HG03457 (cell line): Measurements from ENCODE around the gene METRN.
A peak's percentile ranks its signal among the peaks of the same experiment; 100 is the strongest.

Source experiments
- ATAC-seq: cut with Tn5 transposase; IDR thresholded peaks from one replicate; pipeline ENCODE4 v1.9.1; 2021; ENCODE audit warnings: moderate number of reproducible peaks; ENCODE audit not compliant: unreplicated experiment

METRN gene

DNA sequence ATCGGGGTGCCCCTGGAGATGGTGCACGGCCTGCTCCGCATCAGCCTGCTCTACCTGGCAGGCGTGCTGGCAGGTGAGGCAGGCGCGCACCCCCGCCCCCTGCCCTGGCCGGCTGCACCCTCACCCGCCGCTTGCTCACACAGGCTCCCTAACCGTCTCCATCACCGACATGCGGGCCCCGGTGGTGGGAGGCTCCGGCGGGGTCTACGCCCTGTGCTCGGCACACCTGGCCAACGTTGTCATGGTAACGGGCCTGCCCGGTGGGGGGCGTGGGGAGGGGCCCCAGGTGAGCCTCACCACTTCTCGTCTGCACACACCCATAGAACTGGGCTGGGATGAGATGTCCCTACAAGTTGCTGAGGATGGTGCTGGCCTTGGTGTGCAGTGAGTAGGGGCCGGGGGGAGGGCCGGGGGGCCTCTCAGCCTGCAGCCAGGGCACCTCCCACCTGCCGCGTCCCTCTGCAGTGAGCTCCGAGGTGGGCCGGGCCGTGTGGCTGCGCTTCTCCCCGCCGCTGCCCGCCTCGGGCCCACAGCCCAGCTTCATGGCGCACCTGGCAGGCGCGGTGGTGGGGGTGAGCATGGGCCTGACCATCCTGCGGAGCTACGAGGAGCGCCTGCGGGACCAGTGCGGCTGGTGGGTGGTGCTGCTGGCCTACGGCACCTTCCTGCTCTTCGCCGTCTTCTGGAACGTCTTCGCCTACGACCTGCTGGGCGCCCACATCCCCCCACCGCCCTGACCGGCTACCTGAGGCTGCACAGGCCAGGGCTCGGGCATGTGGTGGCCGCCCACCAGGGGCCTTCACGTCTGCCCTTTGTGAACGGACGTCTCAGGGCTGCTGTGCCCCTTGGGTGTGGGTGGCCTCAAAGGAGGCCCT, 37.4 kb upstream of the METRN start:
- no peak for ATAC-seq

DNA sequence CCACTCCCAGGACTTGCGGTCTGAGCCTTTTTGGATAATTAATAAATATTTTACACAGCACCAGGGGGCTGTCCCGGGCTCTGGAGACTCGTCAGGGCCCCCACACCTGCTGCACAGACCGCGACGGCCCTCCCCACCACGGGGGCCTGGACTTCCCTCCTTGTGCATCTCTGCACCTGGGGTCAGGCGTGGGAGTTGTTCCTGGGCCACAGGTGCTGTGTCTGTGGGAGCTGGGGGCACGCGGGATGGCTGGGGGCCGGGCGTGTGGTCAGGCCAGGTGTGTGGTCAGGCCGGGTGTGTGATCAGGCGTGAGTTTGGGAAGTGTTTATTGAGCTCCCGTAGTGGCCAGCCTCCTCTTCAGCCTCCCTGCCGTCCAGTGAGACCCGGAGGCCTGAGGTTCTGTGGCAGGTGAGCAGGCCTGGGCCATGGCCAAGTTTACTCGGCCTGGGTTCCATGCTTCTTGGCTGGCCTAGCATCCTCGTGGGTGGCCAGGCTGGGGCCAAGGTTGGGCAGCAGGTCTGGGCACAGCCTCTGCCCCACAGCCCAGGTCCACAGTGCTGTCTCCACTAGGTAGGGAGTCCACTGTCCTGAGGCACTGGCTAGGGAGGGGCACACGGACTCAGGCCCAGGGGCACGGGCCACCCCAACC, 36.6 kb upstream of the METRN start:
- no peak for ATAC-seq

DNA sequence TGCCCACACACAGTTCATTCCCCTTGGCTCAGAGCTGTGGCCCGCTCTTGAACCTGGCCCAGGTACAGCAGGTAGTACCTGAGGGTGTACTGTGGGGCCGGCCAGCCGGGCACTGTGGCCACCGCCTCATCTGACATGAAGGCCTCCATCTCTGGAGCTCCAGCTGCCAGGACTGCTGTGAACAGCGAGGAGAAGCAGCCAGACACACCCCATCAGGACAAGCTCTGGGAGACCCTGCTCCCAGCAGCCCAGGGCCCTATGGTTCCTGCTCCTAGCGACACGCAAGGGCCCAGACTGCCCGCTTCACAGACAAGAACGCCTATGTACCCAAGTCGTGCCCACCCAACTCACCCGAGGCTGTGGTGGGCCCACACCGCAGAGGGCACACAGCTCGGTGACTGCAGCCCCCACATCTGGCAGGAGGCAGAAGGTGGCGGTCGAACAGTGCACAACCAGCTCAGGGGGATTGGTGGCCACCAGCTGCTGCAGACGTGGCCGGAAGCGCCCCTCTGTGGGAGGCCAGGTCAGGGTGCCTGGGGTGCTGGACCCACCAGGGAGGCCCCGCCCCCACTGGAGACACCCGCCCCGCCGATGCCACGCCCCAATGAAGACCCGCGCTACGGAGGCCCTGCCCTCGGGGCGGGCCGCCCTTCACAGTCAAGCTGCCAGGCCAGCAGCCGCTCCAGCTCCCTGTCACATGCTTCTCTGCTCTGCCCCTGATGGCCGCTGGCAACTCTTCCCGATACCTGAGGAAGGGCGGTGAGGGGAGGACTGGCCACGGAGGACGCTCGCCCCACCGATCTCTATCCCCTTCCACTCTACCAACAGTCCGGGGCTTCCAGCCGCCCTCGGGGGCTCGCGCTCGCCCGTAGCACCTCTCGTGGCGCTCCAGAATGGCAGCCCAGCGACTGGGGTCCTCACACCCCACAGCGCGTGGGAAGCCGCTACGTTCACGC, 35.8 kb upstream of the METRN start:
- ATAC-seq = no peak

DNA sequence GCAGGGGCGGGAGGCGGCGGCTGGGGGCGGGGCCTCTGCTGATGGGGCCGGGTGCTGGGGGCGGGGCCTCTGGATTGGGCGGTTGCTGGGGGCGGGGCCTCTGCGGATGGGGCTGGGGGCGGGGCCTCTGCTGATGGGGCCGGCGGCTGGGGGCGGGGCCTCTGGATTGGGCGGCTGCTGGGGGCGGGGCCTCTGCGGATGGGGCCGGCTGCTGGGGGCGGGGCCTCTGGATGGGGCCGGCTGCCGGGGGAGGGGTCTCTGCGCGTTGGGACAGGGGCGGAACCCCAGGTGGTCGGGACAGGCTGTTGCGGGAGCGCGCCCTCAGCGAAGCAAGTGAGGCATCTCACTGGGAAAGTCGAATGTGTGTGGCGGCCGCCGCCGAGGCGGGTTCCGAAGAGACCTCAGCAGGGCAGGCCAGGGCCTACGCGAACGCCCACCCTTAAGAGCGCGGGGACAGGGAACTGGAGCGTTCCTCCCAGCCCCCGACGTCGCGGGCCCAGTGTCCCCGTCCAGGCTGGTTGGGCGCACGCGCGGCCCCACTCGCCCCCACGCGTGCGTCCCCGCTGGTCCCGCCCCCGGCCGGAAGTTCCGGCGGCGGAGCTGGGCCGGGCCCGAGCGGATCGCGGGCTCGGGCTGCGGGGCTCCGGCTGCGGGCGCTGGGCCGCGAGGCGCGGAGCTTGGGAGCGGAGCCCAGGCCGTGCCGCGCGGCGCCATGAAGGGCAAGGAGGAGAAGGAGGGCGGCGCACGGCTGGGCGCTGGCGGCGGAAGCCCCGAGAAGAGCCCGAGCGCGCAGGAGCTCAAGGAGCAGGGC, 34.9 kb upstream of the METRN start, which contains the start of gene STUB1:
STUB1 (plus strand) TSS at position 597 of the 811 bp plus-strand sequence; CDS start at position 713, 116 bp downstream.
- ATAC-seq = no peak

DNA sequence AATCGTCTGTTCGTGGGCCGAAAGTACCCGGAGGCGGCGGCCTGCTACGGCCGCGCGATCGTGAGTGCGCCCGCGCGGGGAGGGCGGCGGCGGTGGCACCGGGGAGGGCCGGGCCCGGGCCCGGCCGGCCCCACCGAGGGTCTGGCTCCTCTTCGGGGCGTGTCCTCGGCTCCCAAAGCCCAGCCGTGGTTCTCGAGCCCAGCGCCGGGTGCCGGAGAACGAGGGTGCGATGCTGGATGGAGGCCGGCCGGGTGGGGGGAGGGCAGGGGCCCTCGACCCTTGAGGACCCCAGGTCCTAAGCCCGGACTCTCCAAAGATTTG, 34.3 kb upstream of the METRN start:
- no peak for ATAC-seq

DNA sequence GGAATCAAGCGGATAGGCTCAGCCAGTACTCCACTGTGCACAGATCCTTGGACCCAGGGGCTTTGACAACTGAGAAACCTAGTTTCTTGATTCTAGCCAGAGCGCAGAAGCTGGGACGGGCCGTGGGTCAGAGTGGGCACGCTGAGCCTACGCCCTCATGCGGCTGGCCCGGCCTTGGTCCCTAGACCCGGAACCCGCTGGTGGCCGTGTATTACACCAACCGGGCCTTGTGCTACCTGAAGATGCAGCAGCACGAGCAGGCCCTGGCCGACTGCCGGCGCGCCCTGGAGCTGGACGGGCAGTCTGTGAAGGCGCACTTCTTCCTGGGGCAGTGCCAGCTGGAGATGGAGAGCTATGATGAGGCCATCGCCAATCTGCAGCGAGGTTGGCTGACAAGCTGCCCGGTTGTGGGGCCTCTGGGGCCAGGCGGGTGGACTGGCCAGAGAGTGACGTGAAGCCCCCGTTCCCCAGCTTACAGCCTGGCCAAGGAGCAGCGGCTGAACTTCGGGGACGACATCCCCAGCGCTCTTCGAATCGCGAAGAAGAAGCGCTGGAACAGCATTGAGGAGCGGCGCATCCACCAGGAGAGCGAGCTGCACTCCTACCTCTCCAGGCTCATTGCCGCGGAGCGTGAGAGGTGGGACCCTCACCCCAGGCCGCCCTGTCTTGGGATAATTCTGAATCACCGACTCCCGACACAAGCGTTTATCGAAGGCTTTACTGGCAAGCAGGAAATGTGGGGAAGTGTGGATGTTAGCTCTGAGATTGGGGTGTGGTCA, 33.8 kb upstream of the METRN start:
- ATAC-seq = no peak

DNA sequence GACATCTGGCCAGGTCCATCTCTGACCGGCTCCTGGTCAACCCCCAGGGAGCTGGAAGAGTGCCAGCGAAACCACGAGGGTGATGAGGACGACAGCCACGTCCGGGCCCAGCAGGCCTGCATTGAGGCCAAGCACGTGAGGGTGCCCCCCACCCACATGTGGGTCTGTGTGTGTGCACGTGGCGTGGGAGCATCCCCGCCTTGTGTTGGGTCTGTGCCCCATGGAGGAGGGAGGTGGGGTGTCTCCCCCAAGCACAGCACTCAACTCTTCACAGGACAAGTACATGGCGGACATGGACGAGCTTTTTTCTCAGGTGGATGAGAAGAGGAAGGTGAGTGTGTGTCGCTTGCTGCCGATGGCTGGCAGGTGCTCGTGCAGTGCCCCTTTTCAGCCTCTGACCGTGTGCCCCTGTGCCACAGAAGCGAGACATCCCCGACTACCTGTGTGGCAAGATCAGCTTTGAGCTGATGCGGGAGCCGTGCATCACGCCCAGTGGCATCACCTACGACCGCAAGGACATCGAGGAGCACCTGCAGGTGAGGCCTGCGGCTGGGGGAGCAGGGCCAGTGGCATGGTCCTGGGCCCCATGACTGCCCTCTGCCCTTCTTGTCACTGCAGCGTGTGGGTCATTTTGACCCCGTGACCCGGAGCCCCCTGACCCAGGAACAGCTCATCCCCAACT, 33.0 kb upstream of the METRN start:
- ATAC-seq = no peak

DNA sequence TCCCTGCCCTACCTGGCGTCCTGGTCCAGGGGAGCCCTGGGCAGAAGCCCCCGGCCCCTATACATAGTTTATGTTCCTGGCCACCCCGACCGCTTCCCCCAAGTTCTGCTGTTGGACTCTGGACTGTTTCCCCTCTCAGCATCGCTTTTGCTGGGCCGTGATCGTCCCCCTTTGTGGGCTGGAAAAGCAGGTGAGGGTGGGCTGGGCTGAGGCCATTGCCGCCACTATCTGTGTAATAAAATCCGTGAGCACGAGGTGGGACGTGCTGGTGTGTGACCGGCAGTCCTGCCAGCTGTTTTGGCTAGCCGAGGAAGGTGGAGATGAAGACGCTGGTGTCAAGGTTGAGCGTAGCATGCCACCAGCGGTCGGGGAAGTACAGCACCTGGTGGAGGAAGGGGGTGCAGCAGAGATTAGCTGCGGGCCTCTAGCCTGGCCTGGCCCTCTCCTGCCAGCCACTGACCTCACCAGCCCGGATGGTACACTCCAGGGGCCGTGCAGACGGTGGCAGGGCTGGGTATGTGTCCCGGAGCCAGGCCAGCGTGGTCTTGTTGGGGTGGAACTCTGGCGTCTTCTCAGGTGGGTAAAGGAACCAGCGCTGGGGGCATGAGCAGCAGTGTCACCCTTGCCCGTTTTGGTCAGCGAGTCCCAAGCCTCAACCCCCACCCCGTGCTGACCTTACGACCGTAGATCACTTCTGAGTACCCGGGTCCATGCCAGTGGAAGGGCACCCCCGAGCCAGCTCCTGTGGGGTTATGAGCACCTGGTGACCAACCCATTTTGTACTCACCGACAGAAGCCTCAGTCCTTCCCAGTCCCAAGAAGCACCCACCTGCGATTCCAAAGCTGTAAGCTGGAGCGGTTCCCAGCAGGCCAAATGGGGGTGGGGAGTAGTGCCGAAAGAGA, 32.2 kb upstream of the METRN start:
- no peak for ATAC-seq

DNA sequence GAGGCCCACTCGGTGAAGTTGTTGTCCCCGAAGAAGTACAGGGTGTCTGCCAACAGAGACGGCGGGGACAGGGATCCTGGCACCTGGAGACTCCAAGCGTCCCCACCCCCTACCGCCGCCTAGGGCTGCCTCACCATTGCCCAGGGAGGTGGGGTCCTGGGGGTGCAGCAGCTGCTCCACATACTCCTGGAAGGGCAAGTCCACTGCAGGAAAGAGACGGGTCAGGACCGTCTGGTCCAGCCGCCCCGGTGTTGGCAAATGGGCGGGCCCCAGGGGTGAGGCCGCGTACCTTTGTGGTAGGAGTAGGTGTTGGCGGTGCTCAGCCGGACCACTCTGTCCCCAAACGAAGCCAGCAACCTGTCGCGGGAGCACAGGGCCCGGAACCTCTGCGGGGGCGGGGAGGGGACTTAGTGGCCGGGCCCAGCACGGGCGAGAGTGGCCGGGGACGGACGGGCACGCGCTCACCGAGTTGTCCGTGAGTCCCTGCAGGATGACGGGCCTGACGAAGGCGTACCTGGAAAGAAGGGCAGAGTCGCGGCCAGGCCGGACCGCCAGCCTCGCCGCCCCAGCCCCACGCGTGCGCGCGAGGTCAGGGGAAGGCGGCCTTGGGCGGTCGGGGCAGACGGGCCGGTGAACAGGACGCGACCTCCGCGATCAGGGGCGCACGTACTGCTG, 31.4 kb upstream of the METRN start:
- no peak for ATAC-seq

DNA sequence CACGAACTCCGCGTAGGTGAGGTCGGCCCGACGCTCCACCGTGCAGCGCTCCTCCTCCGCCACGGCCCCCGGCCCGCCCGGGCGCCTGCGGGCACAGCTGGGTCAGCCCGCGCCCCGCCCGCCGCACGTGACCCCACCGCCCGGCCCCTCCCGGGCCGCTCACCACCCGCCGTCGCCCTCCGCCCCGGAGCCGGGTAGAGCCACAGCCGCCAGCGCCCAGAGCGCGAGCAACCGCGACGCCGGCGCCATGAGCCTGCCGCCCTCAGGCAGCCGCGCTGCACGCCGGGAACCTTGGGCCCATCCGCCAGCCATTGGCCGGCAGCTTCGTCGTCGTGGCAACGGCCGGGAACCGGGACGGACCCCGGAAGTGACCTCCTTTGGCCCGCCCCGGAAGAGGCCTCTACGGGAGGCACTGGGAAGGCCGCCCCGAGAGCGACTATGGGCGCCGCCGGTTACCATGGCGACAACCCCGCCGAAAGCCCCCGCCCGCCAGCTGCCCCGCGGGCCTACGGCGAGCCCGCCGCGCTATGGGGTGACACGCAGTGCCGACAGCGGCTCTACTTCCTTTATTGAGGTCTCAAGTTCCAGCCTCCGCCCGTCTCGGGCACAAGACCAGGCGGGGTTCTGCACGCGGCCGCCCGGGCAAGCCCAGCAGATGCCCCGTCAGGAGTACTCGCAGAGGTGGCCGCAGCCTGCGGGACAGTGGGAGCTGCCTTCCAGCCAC, 30.7 kb upstream of the METRN start, which contains the start of gene JMJD8:
JMJD8 (minus strand) TSS at position 264 of the 724 bp plus-strand sequence; CDS start at position 249, 15 bp downstream.
- peak; percentile 43 for ATAC-seq

DNA sequence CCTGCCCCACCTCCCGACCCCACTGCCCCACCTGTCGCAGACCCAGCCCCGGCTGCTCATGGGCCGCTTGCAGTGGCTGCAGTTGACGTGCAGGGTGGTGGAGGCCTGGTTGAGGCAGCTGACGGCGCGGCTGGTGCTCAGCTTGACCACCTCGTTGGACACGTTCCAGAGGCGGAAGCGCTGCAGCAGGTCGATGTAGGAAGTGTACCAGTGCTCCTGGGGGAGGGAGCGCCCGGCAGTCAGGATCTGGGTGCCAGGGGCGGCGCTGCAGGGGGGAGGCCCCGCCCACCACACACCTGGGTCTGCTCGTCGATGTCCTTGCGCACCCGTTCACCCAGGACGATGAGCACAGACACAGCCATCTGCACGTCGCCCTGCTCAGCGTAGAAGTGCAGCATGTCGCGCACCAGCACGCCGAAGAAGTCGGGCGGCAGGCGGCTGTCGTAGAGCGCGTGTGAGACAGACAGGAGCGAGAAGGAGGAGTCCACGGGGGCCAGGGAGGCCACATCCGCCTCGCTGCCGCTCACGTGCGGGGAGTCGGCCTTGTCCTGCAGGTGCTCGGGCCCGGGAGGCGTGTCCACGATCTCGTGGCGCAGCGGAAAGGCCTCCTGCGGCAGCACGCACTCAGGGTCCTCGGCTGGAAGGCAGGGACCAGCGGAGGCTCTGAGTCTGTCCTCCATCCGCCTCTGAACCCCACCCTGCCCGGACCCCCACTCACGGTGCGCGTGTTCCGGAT, 29.8 kb upstream of the METRN start:
- ATAC-seq = no peak

DNA sequence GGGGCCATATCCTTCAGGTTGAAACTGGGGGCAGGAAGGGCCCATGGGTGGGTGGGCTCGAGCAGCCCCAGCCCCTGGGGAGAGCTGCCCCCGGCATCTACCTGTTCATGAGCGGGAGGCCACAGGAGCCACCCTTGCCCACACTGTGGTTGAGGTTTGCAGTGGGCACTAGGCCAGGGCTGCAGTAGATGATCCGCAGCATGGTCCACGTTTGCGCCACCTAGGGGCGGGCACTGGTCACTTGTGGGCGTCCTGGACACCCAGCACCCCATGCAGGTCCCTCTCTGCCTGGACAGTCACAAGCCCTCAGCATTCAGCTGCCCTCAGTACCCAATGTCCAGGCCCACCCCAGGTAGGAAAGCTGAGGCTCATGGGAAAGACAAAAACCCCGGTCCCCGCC, 29.0 kb upstream of the METRN start:
- no peak for ATAC-seq

DNA sequence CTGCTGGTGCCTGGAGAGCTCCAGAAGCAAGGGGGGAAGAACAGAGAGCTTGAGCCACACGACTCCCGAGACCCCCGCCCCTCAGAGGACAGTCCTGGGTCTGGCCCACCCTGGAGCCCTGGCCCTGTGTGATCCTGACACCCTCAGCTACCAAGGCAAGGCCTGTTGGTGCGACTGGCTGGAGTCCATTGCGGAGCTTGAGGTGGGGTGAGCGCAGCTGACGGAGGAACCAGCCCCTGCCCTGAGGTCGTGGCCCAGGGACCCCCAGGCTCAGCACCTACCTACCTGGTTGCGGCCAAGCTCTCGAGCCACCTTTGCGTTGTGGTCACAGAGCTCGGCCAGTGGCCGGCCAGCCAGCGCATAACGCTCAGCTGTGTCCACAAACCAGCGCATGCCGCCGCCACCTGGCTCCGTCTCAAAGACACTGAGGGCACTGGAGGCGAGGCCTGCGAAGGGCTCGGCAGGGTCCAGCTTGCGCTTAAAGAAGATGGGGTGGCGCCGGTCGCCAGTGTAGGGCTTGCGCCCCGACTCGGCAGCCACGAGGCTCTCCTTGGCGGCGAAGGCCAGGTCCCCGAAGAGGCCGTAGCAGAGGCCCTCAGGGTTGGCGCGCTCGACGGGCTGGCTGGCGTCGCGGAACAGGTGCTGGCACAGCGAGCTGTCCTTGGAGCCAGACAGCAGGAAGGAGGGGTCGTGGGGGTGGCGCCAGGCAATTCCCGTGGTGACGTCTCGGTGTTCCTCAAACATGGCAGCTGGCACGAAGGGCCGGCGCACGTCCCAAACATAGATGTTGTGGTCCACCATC, 28.3 kb upstream of the METRN start:
- no peak for ATAC-seq

DNA sequence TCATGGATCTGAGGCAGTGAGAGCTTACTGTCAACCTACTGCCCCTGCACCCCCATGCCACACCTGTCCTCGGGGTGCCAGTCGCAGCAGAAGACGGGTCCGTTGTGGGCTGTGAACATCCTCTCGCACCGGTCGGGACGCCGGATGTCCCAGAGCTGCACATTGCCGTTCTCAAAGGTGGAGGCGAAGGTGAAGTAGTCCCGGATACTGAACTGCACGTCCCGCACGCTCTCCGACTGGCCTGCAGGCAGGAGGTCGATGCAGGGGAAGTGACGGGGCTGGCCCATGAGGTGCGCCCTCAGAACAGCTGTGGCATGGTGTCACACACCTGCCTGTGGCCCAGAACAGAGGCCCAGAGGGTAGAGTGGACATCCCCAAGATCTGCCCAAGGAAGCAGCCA, 27.4 kb upstream of the METRN start:
- no peak for ATAC-seq

DNA sequence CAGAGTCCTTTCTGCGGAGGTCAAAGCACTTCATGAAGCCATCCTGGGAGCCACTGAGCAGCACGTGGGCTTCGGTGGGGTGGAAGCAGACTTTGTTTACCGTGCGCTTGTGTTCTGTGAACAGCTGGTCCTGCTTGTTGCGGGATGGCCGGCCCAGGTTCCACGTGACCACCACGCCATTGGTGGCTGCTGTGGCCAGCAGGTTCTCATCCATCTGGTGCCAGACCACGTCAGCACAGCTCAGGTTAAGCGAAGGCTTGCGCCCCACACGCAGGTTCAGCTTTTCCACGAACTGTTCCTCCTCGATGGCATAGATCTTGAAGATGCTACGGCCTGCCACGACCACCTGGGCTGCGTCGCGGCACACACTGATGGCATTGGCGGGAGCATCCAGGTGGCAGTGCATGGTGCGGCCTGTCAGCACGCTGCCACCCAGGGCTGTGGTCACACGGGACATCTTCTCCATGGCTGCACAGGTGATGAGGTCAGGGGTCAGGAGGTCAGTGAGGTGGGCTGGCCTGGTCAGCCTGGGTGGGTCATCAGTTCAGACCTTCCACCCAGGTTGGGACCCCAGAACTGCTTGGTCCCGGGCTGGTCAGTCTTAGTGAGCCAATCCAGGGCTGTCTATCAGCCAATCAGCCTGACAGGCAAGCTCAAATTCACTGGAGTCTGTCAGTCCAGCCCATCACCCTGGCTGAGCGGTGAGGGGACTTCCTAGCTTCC, 25.6 kb upstream of the METRN start:
- no peak for ATAC-seq
